HFFc6 (cell line): ENCODE data around the gene GGPS1. TPM values are rescaled to one million over a fixed set of nuclear protein-coding genes. Genes with fewer than 3 reads are reported as not detected.
A peak's percentile ranks its signal among the peaks of the same experiment; 100 is the strongest.
"Not testable (repeated sequence)": the region's sequence is repeated elsewhere in the genome, so short reads cannot be mapped to it uniquely, and the experiment has no call there.

Experiments used
- DNase-seq: peaks from one replicate; pipeline ENCODE4 v3.0.0-alpha.2; 2018
- H3K27ac Mint-ChIP-seq: 2 replicates; pipeline ENCODE4 v1.8.0; 2020; ENCODE audit warnings: mild to moderate bottlenecking, mixed read lengths
- H3K27me3 Mint-ChIP-seq: 2 replicates; pipeline ENCODE4 v1.8.0; 2021; ENCODE audit warnings: mild to moderate bottlenecking, moderate library complexity, mixed read lengths; ENCODE audit not compliant: insufficient read depth
- H3K36me3 Mint-ChIP-seq: 2 replicates; pipeline ENCODE4 v1.8.0; 2021; ENCODE audit warnings: low read depth, mixed read lengths
- H3K4me1 Mint-ChIP-seq: 2 replicates; pipeline ENCODE4 v1.8.0; 2020; ENCODE audit warnings: low read depth, mixed read lengths
- H3K4me3 Mint-ChIP-seq: 2 replicates; pipeline ENCODE4 v1.8.0; 2020; ENCODE audit warnings: mild to moderate bottlenecking, moderate library complexity, mixed read lengths
- H3K9me3 Mint-ChIP-seq: 2 replicates; pipeline ENCODE4 v1.8.0; 2020; ENCODE audit warnings: mild to moderate bottlenecking, mixed read lengths
- total RNA-seq, 6 experiments: library from RNA; stranded (reverse); fragmentation: NEBNext Ultra II Directional; extraction: Animal tissue kit (Norgen Biotek cat#: 25700); gene quantifications; 2 replicates in 1 of 6; 3 replicates in 5 of 6; pipeline ENCODE4 v1.2.3, GENCODE V29; 2021
- TF ChIP-seq, protein P1 (sequence below): fragments of 200-600 bp; sonication (generic); IDR thresholded peaks from 2 replicates; pipeline ENCODE4 v1.5.0; 2021; ENCODE audit warnings: antibody characterized with exemption, mild to moderate bottlenecking

Gene GGPS1
- total RNA-seq, 6 experiments from 2014 or later: 24.9 to 31.0 (median 26.7) TPM

DNA sequence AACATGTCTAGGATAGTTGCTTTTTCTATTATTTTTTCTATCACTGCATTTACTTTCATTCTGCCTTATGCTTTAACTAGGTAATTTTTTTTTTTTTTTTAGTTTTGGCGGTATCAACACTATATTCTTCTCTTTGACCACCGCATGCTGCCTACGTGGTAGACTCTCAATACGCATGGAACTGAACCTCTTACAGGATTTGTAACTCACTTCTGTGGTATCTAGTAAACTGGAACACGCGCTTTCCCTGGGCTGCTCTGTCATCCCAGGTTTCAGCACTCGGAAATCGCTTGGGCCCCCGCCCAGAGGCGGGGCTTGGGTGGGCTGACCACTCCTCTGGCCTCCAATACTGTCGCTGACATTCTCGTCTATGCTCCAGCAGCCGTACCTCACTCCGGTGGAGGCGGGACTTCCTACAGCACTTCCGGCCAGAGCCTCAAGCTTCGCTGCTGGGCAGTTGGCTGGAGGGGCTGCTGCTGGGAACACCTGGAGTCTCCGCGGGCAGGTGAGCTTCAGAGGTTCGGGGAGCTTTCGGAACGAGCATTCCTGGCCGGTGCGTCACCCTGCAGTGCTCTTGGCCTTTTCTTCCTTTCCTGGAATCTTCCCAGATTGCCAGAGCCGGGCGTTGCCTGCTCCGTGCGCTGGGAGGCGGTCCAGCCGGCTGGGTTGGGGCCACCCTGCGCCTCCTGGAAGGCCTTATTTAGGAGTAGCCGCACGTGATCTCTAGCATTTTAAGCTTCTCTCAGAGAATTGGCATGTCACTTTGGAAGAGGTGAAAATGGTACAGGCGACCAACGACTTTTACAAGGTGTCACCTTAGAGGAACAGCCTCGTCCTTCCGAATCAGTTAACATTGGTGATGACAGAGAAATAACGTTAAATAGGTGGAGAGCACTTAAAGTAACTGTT, 38.9 kb downstream of the GGPS1 start, which contains the start of gene TBCE:
TSS of gene TBCE (plus strand) at position 428 of the 909 bp plus-strand sequence. CDS start 12,623 bp downstream, outside the sequence.
- Mint-ChIP-seq H3K4me1 (peaks cover 38% of the 10 kb centered on the region), H3K27ac (peak within 1 kb of the TSS; percentile 89), H3K9me3 (no peaks in the 10 kb centered on the region), H3K27me3 (peaks cover 2% of the 10 kb centered on the region), H3K4me3 (peak within 1 kb of the TSS; percentile 96), H3K36me3 (peaks cover 20% of the 10 kb centered on the region)
- DNase-seq: peak; percentile 98
- TF ChIP-seq, protein P1, sequence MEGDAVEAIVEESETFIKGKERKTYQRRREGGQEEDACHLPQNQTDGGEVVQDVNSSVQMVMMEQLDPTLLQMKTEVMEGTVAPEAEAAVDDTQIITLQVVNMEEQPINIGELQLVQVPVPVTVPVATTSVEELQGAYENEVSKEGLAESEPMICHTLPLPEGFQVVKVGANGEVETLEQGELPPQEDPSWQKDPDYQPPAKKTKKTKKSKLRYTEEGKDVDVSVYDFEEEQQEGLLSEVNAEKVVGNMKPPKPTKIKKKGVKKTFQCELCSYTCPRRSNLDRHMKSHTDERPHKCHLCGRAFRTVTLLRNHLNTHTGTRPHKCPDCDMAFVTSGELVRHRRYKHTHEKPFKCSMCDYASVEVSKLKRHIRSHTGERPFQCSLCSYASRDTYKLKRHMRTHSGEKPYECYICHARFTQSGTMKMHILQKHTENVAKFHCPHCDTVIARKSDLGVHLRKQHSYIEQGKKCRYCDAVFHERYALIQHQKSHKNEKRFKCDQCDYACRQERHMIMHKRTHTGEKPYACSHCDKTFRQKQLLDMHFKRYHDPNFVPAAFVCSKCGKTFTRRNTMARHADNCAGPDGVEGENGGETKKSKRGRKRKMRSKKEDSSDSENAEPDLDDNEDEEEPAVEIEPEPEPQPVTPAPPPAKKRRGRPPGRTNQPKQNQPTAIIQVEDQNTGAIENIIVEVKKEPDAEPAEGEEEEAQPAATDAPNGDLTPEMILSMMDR: peak; percentile 35

GRCh38 chr1:235368428-235368827, 40.1 kb downstream of the GGPS1 start:
- Mint-ChIP-seq H3K36me3 (peaks cover 20% of the 10 kb centered on the region), H3K27ac (peak overlapping the region; percentile 89), H3K27me3 (peaks cover 2% of the 10 kb centered on the region), H3K4me1 (peaks cover 38% of the 10 kb centered on the region), H3K4me3 (peak overlapping the region; percentile 96), H3K9me3 (no peaks in the 10 kb centered on the region)
- no peak for DNase-seq
- TF ChIP-seq, protein P1: no peak

GRCh38 chr1:235369802-235370201, 41.4 kb downstream of the GGPS1 start:
- H3K27ac Mint-ChIP-seq: no peak overlapping the region
- H3K36me3 Mint-ChIP-seq: peaks cover 20% of the 10 kb centered on the region
- no peak for DNase-seq
- no peak overlapping the region; the same call in 1 of the 2 replicates for H3K4me3 Mint-ChIP-seq
- H3K27me3 Mint-ChIP-seq: peaks cover 2% of the 10 kb centered on the region
- TF ChIP-seq, protein P1: no peak
- peaks cover 38% of the 10 kb centered on the region for H3K4me1 Mint-ChIP-seq
- no peaks in the 10 kb centered on the region for H3K9me3 Mint-ChIP-seq

DNA sequence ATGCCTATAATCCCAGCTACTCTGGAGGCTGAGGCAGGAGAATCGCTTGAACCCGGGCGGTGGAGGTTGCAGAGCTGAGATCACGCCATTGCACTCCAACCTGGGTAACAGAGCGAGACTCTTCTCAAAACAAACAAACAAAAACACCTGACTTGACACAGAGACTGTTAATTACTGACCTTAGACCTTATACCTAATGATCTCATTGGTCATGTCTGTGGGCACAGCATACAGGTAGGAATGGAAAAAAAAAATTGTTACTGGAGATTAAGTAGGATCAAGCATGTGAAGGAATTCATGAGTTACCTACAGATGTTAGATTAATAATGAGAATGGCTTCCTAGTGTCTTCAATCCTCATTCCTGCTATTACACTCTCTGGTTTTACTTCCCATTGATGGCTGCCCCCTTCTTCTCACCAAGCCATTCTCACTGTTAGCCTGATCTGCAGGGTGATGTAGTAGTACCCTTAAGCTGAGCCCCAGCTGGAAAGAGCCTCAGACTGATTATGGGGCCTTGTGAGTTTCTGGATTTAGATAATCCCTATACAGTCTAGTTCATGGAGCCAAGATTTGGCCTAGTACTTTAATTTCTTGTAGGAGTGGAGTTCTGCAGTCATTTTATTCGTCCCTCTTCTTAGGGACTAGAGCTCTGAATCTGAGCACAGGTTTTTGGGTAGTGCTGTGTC, 47.7 kb downstream of the GGPS1 start:
- Mint-ChIP-seq H3K4me1 (no peaks in the 10 kb centered on the region), H3K36me3 (peaks cover 18% of the 10 kb centered on the region), H3K4me3 (no peak overlapping the region), H3K27me3 (no peaks in the 10 kb centered on the region; the same call in 1 of the 2 replicates), H3K27ac (no peak overlapping the region), H3K9me3 (no peaks in the 10 kb centered on the region)
- TF ChIP-seq, protein P1: no peak
- DNase-seq: no peak

DNA sequence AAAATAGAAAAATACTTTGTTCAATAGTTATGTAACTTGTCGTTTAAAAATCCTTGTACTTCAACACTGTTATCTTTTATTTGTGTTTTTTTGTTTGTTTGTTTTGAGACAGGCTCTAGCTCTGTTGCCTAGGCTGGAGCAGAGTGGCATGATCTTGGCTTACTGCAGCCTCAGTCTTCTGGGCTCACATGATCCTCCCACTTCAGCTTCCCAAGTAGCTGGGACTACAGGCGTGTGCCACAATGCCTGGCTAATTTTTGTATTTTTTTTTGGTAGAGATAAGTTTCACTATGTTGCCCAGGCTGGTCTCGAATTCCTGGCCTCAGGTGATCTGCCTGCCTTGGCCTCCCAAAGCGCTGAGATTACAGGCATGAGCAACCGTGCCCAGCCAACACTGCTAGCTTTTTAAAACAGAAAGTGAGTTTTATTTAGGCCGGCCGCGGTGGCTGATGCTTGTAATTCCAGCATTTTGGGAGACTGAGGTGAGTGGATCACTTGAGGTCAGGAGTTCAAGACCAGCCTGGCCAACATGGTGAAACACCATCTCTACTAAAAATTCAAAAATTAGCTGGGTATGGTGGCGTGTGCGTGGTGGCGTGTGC, 49.9 kb downstream of the GGPS1 start:
- DNase-seq, H3K4me3 Mint-ChIP-seq, H3K27me3 Mint-ChIP-seq, H3K4me1 Mint-ChIP-seq, H3K9me3 Mint-ChIP-seq, H3K27ac Mint-ChIP-seq: not testable (repeated sequence)
- H3K36me3 Mint-ChIP-seq: peaks cover 25% of the 10 kb centered on the region

DNA sequence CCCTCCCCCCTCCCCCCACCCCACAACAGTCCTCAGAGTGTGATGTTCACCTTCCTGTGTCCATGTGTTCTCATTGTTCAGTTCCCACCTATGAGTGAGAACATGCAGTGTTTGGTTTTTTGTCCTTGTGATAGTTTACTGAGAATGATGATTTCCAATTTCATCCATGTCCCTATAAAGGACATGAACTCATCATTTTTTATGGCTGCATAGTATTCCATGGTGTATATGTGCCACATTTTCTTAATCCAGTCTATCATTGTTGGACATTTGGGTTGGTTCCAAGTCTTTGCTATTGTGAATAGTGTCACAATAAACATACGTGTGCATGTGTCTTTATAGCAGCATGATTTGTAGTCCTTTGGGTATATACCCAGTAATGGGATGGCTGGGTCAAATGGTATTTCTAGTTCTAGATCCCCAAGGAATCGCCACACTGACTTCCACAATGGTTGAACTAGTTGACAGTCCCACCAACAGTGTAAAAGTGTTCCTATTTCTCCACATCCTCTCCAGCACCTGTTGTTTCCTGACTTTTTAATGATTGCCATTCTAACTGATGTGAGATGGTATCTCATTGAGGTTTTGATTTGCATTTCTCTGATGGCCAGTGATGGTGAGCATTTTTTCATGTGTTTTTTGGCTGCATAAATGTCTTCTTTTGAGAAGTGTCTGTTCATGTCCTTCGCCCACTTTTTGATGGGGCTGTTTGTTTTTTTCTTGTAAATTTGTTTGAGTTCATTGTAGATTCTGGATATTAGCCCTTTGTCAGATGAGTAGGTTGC, 53.8 kb downstream of the GGPS1 start:
- not testable (repeated sequence) for H3K4me1 Mint-ChIP-seq, H3K27ac Mint-ChIP-seq, DNase-seq, H3K4me3 Mint-ChIP-seq, H3K27me3 Mint-ChIP-seq
- peaks cover 33% of the 10 kb centered on the region for H3K36me3 Mint-ChIP-seq
- H3K9me3 Mint-ChIP-seq: peaks cover 12% of the 10 kb centered on the region

GRCh38 chr1:235385633-235386032, 57.3 kb downstream of the GGPS1 start:
- Mint-ChIP-seq H3K9me3 (peaks cover 18% of the 10 kb centered on the region), H3K36me3 (peaks cover 33% of the 10 kb centered on the region)
- not testable (repeated sequence) for H3K4me1 Mint-ChIP-seq

More at GRCh38 chr1:235385633-235386032, 57.3 kb downstream of the GGPS1 start:
- H3K4me3 Mint-ChIP-seq, DNase-seq, H3K27ac Mint-ChIP-seq, H3K27me3 Mint-ChIP-seq: not testable (repeated sequence)
